Thoracic aorta (tissue), 2 donors: ENCODE results near the gene ERP44. TPM values are rescaled to one million over a fixed set of nuclear protein-coding genes. Genes with fewer than 3 reads are reported as not detected.

Experiments
- ATAC-seq: fragments of 150-250 bp; one replicate; pipeline ENCODE4 v1.8.0; 2017; ENCODE audit warnings: low read depth; ENCODE audit not compliant: insufficient number of reproducible peaks, low FRiP score
- DNase-seq: peaks from one replicate; pipeline ENCODE4 v3.0.0-alpha.2; 2020; ENCODE audit warnings: low spot score
- H3K27ac ChIP-seq, 2 donors: fragments of 200-600 bp; sonication (generic); 1 replicate in 1 of 2; 2 replicates in 1 of 2; pipeline ENCODE4 v1.5.1; 2016; ENCODE audit warnings: mild to moderate bottlenecking in 2 of 2, moderate library complexity in 2 of 2
- H3K27me3 ChIP-seq: fragments of 200-600 bp; sonication (generic); replicated peaks from 2 replicates; pipeline ENCODE4 v1.6.0; 2016; ENCODE audit warnings: mild to moderate bottlenecking; ENCODE audit not compliant: insufficient read depth
- H3K36me3 ChIP-seq: fragments of 200-600 bp; sonication (generic); one replicate; pipeline ENCODE4 v1.5.1; 2016
- H3K4me1 ChIP-seq, 2 donors: fragments of 200-600 bp; sonication (generic); 1 replicate in 1 of 2; 2 replicates in 1 of 2; pipeline versions ENCODE4 v1.5.1 to v1.6.0; 2016; ENCODE audit warnings: low read depth in 2 of 2, mild to moderate bottlenecking in 1 of 2; ENCODE audit not compliant: control insufficient read depth in 1 of 2
- H3K4me3 ChIP-seq: fragments of 200-600 bp; sonication (generic); 2 replicates; pipeline ENCODE4 v1.5.1; 2016; ENCODE audit warnings: mild to moderate bottlenecking
- H3K9me3 ChIP-seq: fragments of 200-600 bp; sonication (generic); 2 replicates; pipeline ENCODE4 v1.5.1; 2016
- CTCF ChIP-seq: fragments of 200-600 bp; sonication (generic); IDR thresholded peaks from one replicate; pipeline ENCODE4 v1.5.1; 2019; ENCODE audit warnings: antibody characterized with exemption
- total RNA-seq, 2 donors: library from RNA; depleted of rRNA; stranded (reverse); fragments of >200 nt; gene quantifications; one replicate each; pipeline versions ENCODE4 v1.1.0 to v1.2.3, GENCODE V29; 2016

Gene ERP44
- total RNA-seq, 2 donors from 2014 or later, result 13.8 to 17.6 TPM

GRCh38 chr9:100108559-100108958 is 9.8 kb upstream of the ERP44 start:
- Histone ChIP-seq H3K9me3 (no peaks in the 10 kb centered on the region), H3K4me1 (peaks cover 9 to 15% of the 10 kb centered on the region in 2 donors), H3K4me3 (no peak overlapping the region), H3K27ac (no peak overlapping the region), H3K27me3 (no peaks in the 10 kb centered on the region), H3K36me3 (peaks cover 9% of the 10 kb centered on the region)
- no peak for TF ChIP-seq CTCF
- DNase-seq, result no peak
- ATAC-seq, result no peak

GRCh38 chr9:100106616-100107015 is 7.8 kb upstream of the ERP44 start:
- no peak for TF ChIP-seq CTCF
- Histone ChIP-seq H3K9me3 (no peaks in the 10 kb centered on the region), H3K27ac (no peak overlapping the region), H3K27me3 (no peaks in the 10 kb centered on the region), H3K4me1 (peaks cover 9 to 15% of the 10 kb centered on the region in 2 donors), H3K4me3 (no peak overlapping the region), H3K36me3 (peaks cover 9% of the 10 kb centered on the region)
- DNase-seq (no peak), ATAC-seq (no peak)

GRCh38 chr9:100105861-100106260 is 7.1 kb upstream of the ERP44 start:
- ATAC-seq (no peak), DNase-seq (no peak)
- H3K4me1 ChIP-seq, result peaks cover 6 to 9% of the 10 kb centered on the region in 2 donors
- no peaks in the 10 kb centered on the region for H3K9me3 ChIP-seq
- peaks cover 9% of the 10 kb centered on the region for H3K36me3 ChIP-seq
- no peak overlapping the region for H3K4me3 ChIP-seq
- H3K27me3 ChIP-seq, result no peaks in the 10 kb centered on the region
- no peak for TF ChIP-seq CTCF
- no peak overlapping the region for H3K27ac ChIP-seq

GRCh38 chr9:100104314-100104713 is 5.5 kb upstream of the ERP44 start:
- TF ChIP-seq CTCF, result no peak
- ATAC-seq (no peak), DNase-seq (no peak)
- Histone ChIP-seq H3K9me3 (no peaks in the 10 kb centered on the region), H3K27ac (no peak overlapping the region), H3K4me1 (peaks cover 5 to 8% of the 10 kb centered on the region in 2 donors), H3K36me3 (peaks cover 9% of the 10 kb centered on the region), H3K4me3 (no peak overlapping the region), H3K27me3 (no peaks in the 10 kb centered on the region)

GRCh38 chr9:100101608-100102007 is 2.8 kb upstream of the ERP44 start:
- Histone ChIP-seq H3K9me3 (no peaks in the 10 kb centered on the region), H3K27me3 (no peaks in the 10 kb centered on the region), H3K27ac (no peak overlapping the region), H3K4me3 (no peak overlapping the region), H3K4me1 (peaks cover 14 to 24% of the 10 kb centered on the region in 2 donors), H3K36me3 (peaks cover 9% of the 10 kb centered on the region)
- ATAC-seq (no peak), DNase-seq (no peak)
- no peak for TF ChIP-seq CTCF
